Activated T-cell treated with anti-CD3 and anti-CD28 coated beads for 1 hour (primary cell): ENCODE measurements around the gene PINLYP.
"Not testable (repeated sequence)": the region's sequence is repeated elsewhere in the genome, so short reads cannot be mapped to it uniquely, and the experiment has no call there.

Experiments used
- DNase-seq: peaks from one replicate; pipeline ENCODE4 v3.0.0-alpha.2; 2020; ENCODE audit warnings: low read depth

Gene PINLYP

GRCh38 chr19:43575156-43575950 lies at the start of gene PINLYP, which contains the start of gene XRCC1:
PINLYP (plus strand) TSS chr19:43575801; CDS start chr19:43577192, 1,391 bp downstream.
XRCC1 (minus strand) TSS chr19:43575527; CDS start chr19:43575458, 69 bp downstream.
- peak; percentile 92 for DNase-seq

- no peak for DNase-seq
These were observed 49.5 kb upstream of the PINLYP start for GRCh38 chr19:43525836-43526771.

- peak; percentile 62 for DNase-seq
These were observed 48.4 kb upstream of the PINLYP start, which contains the start of gene ETHE1 for GRCh38 chr19:43526884-43527859. ETHE1 (minus strand) TSS chr19:43527201; CDS start chr19:43527177, 24 bp downstream.

GRCh38 chr19:43527860-43528622 lies 47.6 kb upstream of the PINLYP start:
- no peak for DNase-seq

- no peak for DNase-seq
These were observed 43.0 kb upstream of the PINLYP start for GRCh38 chr19:43532571-43532961.

DNA sequence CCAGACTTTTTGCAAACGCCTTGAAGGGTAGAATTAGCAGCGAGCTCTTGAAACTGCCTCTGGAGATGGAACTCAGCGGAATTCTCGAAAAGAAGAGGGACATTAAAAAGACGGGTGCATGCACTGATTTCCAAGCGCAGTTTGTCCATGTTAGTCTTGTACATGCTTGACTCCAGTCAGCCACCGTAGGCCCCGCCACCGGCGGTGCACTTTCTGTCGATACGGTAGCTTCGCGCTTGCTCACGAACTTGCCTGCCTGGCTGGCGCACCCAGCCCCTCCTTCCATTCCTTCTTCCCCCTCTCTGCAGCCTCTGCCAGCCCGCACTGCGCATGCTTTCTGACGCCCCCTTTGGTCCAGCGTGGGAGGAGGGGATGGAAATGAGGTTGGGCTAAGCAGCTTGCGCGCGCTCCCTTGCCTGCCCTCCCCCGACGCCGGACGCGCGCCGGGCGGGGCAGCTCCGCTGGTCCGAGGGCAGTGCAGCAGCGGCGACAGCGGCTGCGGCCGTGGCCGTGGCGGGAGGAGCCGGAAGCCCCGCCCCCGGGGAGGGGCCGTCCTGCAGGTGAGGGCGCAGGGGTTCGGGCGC lies 42.5 kb upstream of the PINLYP start, which contains the start of gene ZNF575:
Gene ZNF575, plus strand, starts transcription at position 227 of the 584 bp plus-strand sequence. CDS start 1,235 bp downstream, outside the sequence.
- peak; percentile 74 for DNase-seq

DNA sequence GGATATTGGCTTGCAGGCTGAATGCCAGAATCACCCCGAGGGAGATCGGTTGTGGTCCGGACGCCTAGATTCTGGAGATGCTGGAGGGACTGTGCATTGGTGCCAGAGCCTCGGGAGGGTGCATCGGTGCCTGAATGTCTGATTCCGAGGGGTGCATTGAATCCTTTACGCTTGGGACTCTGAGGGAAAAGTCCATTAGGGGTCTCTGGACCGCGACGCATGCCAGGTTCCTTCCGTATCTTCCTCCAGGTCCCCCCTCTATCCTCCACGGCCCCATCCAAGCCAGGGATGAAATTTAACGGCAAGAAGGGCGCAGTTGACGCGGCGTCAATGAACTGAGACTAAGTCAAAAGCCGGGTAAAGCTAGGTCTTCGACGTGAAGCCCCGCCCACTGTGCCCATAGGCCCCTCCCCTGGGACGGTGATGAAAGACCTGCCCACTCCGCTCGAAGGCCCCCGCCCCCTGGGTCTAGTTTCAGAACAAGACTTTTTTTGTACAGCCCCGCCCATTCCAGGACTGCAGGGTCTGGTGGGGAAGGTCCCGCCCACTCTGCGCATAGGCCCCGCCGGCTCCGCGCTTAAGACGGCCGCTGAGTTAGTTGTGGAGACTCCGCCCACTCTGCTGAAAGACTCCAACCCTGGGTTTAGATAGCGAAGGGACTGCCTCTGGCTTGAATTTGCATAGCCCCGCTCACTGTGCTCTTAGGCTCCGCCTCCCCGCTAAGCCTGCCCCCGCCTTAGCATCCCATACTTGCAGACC lies 41.9 kb upstream of the PINLYP start:
- DNase-seq: peak; percentile 91

DNA sequence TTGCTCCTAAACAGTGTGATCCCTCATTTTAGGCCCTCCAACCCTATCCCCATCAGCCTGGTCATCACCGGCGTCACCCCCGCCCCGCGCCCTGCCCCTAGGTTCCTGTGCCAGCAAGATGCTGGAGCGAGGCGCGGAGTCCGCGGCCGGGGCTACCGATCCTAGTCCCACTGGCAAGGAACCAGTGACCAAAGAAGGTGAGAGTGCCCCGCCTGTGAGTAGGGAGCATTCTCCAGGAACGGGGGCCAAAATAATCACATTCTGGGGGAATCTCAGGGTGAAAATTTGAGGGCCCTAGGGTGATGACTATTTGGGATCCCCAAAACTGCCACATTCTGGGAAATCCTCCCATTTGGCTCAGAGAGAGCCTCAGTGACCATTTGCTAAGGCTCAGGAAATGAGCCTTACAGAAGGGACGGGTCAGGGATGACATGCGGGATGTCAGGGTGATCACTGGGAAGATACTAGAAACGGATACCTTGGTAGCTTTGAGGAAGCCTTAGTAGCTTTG lies 41.2 kb upstream of the PINLYP start:
- no peak for DNase-seq

- no peak for DNase-seq
These were observed 40.5 kb upstream of the PINLYP start for GRCh38 chr19:43534816-43535761.

DNA sequence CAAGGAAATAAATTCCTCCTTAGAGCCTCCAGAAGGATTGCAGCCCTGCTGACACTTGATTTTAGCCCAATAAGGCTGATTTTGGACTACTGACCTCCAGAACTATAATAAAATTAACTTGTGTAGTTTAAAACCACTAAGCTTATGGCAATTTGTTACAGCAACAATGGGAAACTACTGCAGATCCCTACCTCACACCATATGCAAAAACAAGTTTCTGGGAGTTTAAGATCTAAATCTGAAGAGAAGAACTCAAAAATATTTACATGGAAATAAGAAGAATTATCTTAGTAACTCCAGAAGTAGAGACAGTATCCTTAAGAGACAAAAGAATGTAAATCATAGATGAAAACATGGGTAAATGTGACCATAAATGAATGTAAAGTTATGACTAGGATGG lies 36.7 kb upstream of the PINLYP start:
- no peak for DNase-seq

- DNase-seq: no peak
These were observed 35.2 kb upstream of the PINLYP start for GRCh38 chr19:43540381-43540780.

- DNase-seq: no peak
These were observed 33.5 kb upstream of the PINLYP start for GRCh38 chr19:43541920-43542650.

GRCh38 chr19:43544077-43544476 lies 31.5 kb upstream of the PINLYP start:
- DNase-seq: no peak

- DNase-seq: no peak
These were observed 30.3 kb upstream of the PINLYP start for GRCh38 chr19:43545276-43545675.

- DNase-seq: no peak
These were observed 29.6 kb upstream of the PINLYP start for GRCh38 chr19:43545981-43546380.

DNA sequence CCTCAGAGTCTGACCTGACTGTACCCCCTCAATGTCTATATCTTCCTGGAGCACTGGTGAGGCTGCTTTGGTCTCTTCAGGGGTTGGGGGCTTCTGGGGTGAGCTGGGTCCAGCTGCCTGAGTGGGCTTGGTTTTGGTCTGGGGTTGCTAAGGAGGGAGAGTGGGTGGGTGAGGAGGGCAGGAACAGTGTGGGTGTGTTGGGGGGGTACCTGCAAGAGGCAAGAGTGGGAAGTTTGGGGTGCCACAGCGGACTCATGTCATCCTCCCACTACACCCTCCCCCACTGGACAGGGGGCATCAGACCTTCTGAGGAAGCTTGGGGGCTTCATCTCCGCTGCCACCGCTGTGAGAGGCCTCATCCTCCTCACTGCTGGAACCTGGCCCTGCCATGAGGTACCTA lies 29.0 kb upstream of the PINLYP start:
- no peak for DNase-seq

GRCh38 chr19:43547926-43548325 lies 27.7 kb upstream of the PINLYP start:
- not testable (repeated sequence) for DNase-seq
